Caco-2 (cell line): ENCODE data around the gene ASPHD1. TPM values are rescaled to one million over a fixed set of nuclear protein-coding genes. Genes with fewer than 3 reads are reported as not detected.

Experiments
- BruUV-seq: library from RNA; stranded (reverse); fragments of 400-500 nt; replicated peaks from 2 replicates; lab custom pipeline; 2021; lab: Mats Ljungman, UMichigan
- CTCF ChIA-PET: fragments of 300-600 bp; sonication (Branson Sonifier 250); formaldehyde crosslinking; loops from one replicate; lab custom pipeline; 2022; ENCODE audit warnings: antibody characterized with exemption; lab: Charles Lee
- POLR2A ChIA-PET: fragments of 300-600 bp; sonication (Branson Sonifier 250); formaldehyde crosslinking; loops from one replicate; lab custom pipeline; 2022; ENCODE audit warnings: antibody characterized with exemption; lab: Charles Lee
- DNase-seq, 2 experiments: peaks; one replicate each; pipeline versions ENCODE4 v3.0.0 to v3.0.0-alpha.2; 2020 to 2022
- H3K27me3 ChIP-seq: replicated peaks from 2 replicates; pipeline ENCODE4 v1.6.0; 2011; ENCODE audit warnings: low read length; ENCODE audit not compliant: control insufficient read depth, insufficient read depth
- H3K36me3 ChIP-seq: 2 replicates; pipeline ENCODE4 v1.5.1; 2011; ENCODE audit warnings: low read length; ENCODE audit not compliant: control insufficient read depth, insufficient read depth
- H3K4me1 ChIP-seq: fragments of 250-450 bp; sonication (Bioruptor Pico); 2 replicates; pipeline ENCODE4 v1.5.1; 2020; ENCODE audit warnings: mild to moderate bottlenecking
- H3K4me3 ChIP-seq: 2 replicates; pipeline ENCODE4 v1.5.1; 2011; ENCODE audit warnings: low read depth, mild to moderate bottlenecking, control low read depth, low read length
- H3K9me3 ChIP-seq: fragments of 250-450 bp; sonication (Bioruptor Pico); 2 replicates; pipeline ENCODE4 v1.5.1; 2020; ENCODE audit warnings: mild to moderate bottlenecking, moderate library complexity
- H3K27ac Mint-ChIP-seq: one replicate; pipeline ENCODE4 v1.8.0; 2022; ENCODE audit warnings: mixed read lengths; ENCODE audit not compliant: unreplicated experiment
- H3K27me3 Mint-ChIP-seq: one replicate; pipeline ENCODE4 v1.8.0; 2022; ENCODE audit warnings: mixed read lengths; ENCODE audit not compliant: insufficient read depth, unreplicated experiment
- H3K36me3 Mint-ChIP-seq: one replicate; pipeline ENCODE4 v1.8.0; 2022; ENCODE audit warnings: mild to moderate bottlenecking, mixed read lengths; ENCODE audit not compliant: insufficient read depth, unreplicated experiment
- H3K4me1 Mint-ChIP-seq: one replicate; pipeline ENCODE4 v1.8.0; 2022; ENCODE audit warnings: low read depth, mixed read lengths; ENCODE audit not compliant: unreplicated experiment
- H3K4me3 Mint-ChIP-seq: one replicate; pipeline ENCODE4 v1.8.0; 2022; ENCODE audit warnings: mild to moderate bottlenecking, moderate library complexity, mixed read lengths; ENCODE audit not compliant: unreplicated experiment
- H3K9me3 Mint-ChIP-seq: one replicate; pipeline ENCODE4 v1.8.0; 2022; ENCODE audit warnings: mixed read lengths; ENCODE audit not compliant: unreplicated experiment
- intact Hi-C: fragments of 100-400 bp; cut with micrococcal nuclease; formaldehyde crosslinking; loops from one replicate; pipeline ENCODE4 v1.10.0; 2022; ENCODE audit not compliant: unreplicated experiment
- total RNA-seq: library from RNA; stranded (reverse); gene quantifications from 2 replicates; pipeline ENCODE4 v1.2.3, GENCODE V29; 2022
- TF ChIP-seq, protein P1 (sequence below), 2 experiments: fragments of 200-600 bp in 1 of 2; IDR thresholded peaks; 1 replicate in 1 of 2; 2 replicates in 1 of 2; pipeline versions ENCODE4 v1.5.1 to v1.8.0; 2011 to 2022; ENCODE audit warnings: antibody characterized with exemption in 1 of 2, control low read depth in 1 of 2, inconsistent platforms in 1 of 2, low read depth in 1 of 2, low read length in 1 of 2, mild to moderate bottlenecking in 1 of 2, moderate library complexity in 1 of 2; ENCODE audit not compliant: insufficient read depth in 1 of 2, severe bottlenecking in 1 of 2, unreplicated experiment in 1 of 2

Gene ASPHD1
- total RNA-seq, 1 experiment from 2014 or later: 13.2 TPM

- no TSS peak for BruUV-seq
- H3K27ac Mint-ChIP-seq: no peak overlapping the region
- Histone ChIP-seq H3K4me3 (no peak overlapping the region), H3K36me3 (peaks cover 4% of the 10 kb centered on the region; the same call in 1 of the 2 replicates), H3K9me3 (no peaks in the 10 kb centered on the region), H3K4me1 (peaks cover 15% of the 10 kb centered on the region), H3K27me3 (no peaks in the 10 kb centered on the region)
- CTCF ChIA-PET: no interaction called here
- TF ChIP-seq, protein P1, sequence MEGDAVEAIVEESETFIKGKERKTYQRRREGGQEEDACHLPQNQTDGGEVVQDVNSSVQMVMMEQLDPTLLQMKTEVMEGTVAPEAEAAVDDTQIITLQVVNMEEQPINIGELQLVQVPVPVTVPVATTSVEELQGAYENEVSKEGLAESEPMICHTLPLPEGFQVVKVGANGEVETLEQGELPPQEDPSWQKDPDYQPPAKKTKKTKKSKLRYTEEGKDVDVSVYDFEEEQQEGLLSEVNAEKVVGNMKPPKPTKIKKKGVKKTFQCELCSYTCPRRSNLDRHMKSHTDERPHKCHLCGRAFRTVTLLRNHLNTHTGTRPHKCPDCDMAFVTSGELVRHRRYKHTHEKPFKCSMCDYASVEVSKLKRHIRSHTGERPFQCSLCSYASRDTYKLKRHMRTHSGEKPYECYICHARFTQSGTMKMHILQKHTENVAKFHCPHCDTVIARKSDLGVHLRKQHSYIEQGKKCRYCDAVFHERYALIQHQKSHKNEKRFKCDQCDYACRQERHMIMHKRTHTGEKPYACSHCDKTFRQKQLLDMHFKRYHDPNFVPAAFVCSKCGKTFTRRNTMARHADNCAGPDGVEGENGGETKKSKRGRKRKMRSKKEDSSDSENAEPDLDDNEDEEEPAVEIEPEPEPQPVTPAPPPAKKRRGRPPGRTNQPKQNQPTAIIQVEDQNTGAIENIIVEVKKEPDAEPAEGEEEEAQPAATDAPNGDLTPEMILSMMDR (IDR thresholded peaks at IDR 0.05; ENCODE audit: insufficient read depth in 1 of 2, low read depth in 1 of 2, low read length in 1 of 2, severe bottlenecking in 1 of 2, unreplicated experiment in 1 of 2): no peak
- no peak overlapping the region for H3K4me3 Mint-ChIP-seq
- peaks cover 28% of the 10 kb centered on the region for H3K36me3 Mint-ChIP-seq
- H3K4me1 Mint-ChIP-seq: peaks cover 23% of the 10 kb centered on the region
- H3K27me3 Mint-ChIP-seq: no peaks in the 10 kb centered on the region
- POLR2A ChIA-PET: no interaction called here
- DNase-seq: no peak
- intact Hi-C loops: no loop called here
- H3K9me3 Mint-ChIP-seq: no peaks in the 10 kb centered on the region
Measured at GRCh38 chr16:29922986-29923501, 22.8 kb downstream of the ASPHD1 start.

DNA sequence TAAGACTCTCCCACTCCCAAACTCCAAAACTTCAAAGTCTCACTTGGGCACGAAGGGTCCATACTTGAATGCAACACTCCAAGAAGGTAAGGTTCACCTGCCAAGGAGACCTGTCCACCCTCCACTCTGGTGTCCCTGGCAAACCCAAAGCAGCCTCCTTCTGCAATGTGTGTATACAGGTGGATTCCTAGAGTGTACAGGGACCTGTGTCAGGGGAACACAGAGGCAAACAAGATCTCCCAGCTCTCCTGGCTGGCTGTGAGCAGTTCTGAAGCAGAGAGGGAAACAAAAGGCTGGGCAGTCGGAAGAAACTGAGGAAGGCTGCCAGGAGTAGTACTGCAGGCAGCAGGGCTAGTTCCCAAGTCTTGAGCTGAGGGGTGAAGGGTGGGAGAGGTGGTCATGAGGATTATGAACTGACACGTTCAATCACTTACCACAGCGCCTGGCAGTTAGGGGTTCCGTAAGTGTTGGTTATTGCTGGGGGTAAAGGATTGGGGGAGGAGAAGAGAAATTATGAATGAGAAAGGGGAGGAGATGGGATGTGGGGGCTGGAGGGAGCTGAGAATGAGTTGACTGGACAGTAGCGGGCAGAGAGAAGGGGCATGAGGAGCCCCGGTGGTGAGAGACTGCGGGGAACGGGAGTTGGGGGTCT, 24.9 kb downstream of the ASPHD1 start:
- H3K9me3 ChIP-seq: no peaks in the 10 kb centered on the region
- TF ChIP-seq, protein P1 (IDR thresholded peaks at IDR 0.05; ENCODE audit: insufficient read depth in 1 of 2, low read depth in 1 of 2, low read length in 1 of 2, severe bottlenecking in 1 of 2, unreplicated experiment in 1 of 2): no peak
- Mint-ChIP-seq H3K4me3 (peak overlapping the region; percentile 94), H3K4me1 (peaks cover 23% of the 10 kb centered on the region), H3K36me3 (peaks cover 25% of the 10 kb centered on the region), H3K27me3 (no peaks in the 10 kb centered on the region), H3K9me3 (no peaks in the 10 kb centered on the region), H3K27ac (peak overlapping the region; percentile 89)
- H3K4me1 ChIP-seq: peaks cover 15% of the 10 kb centered on the region
- no peaks in the 10 kb centered on the region for H3K27me3 ChIP-seq
- ChIA-PET CTCF (interaction anchor here (0.6 to 2.1 kb wide), 5 partner anchors 8 to 165 kb away, joined by 3 to 13 read pairs (median 8); partner anchors contain the start of genes TAOK2 and TMEM219), POLR2A (interaction anchor here (0.5 to 2.3 kb wide), 8 partner anchors 19 to 756 kb away, joined by 3 to 18 read pairs (median 9); partner anchors contain the start of genes ASPHD1, HIRIP3, TAOK2 and TMEM219)
- peaks cover 4% of the 10 kb centered on the region; the same call in 1 of the 2 replicates for H3K36me3 ChIP-seq
- BruUV-seq: no TSS peak
- intact Hi-C loops: no loop called here
- peak overlapping the region; percentile 97 for H3K4me3 ChIP-seq
- no peak for DNase-seq
